HepG2 (cell line): ENCODE measurements around the gene STK10. TPM values are rescaled to one million over a fixed set of nuclear protein-coding genes. Genes with fewer than 3 reads are reported as not detected.

Experiments used
- polyA plus RNA-seq, 8 experiments: library from polyadenylated mRNA; depleted of rRNA in 3 of 8; stranded (reverse) in 7 of 8; unstranded in 1 of 8; fragments of >200 nt; fragmentation: Illumina TruSeq in 4 of 8; extraction: Trizol in 4 of 8; gene quantifications; 2 replicates each; pipeline versions ENCODE4 v1.2.1 to v1.2.3, GENCODE V29; 2011 to 2016; ENCODE audit warnings: low read depth in 4 of 8, missing spikeins in 1 of 8, mixed read lengths in 1 of 8; ENCODE audit not compliant: insufficient read depth in 1 of 8
- total RNA-seq, 5 experiments: library from RNA; depleted of rRNA; stranded (reverse); fragments of >200 nt; fragmentation: Illumina TruSeq; extraction: Trizol; gene quantifications; 2 replicates each; pipeline ENCODE4 v1.2.3, GENCODE V29; 2016; ENCODE audit warnings: low read depth in 1 of 5

Gene STK10
- total and polyA plus RNA-seq, 2 of the 13 experiments (the other 11 are each of a cell fraction or from before 2014, with no cell fraction given): 7.0 to 7.2 TPM

Other genes starting within 250 kb of the STK10 start
- gene FBXW11, start 181.6 kb downstream of the STK10 start, total RNA-seq (2016; rRNA removed; fragmentation: Illumina TruSeq; extraction: Trizol): 53.6 and 78.0 TPM in 2 replicates
- gene FBXW11, start 181.6 kb downstream of the STK10 start, polyA plus RNA-seq (2011; rRNA removed): 31.7 and 33.6 TPM in 2 replicates
- not detected in 2 replicates for gene EFCAB9, start 5.9 kb upstream of the STK10 start, total RNA-seq (2016; rRNA removed; fragmentation: Illumina TruSeq; extraction: Trizol)
- not detected in 2 replicates for gene EFCAB9, start 5.9 kb upstream of the STK10 start, polyA plus RNA-seq (2011; rRNA removed)
- gene UBTD2, start 95.5 kb upstream of the STK10 start, total RNA-seq (2016; rRNA removed; fragmentation: Illumina TruSeq; extraction: Trizol): 24.1 and 32.9 TPM in 2 replicates
- 13.6 and 15.2 TPM in 2 replicates for gene UBTD2, start 95.5 kb upstream of the STK10 start, polyA plus RNA-seq (2011; rRNA removed)